CD4-positive, CD25-positive, alpha-beta regulatory T cell (primary cell): ENCODE measurements around the gene ARHGEF28. TPM values are rescaled to one million over a fixed set of nuclear protein-coding genes. Genes with fewer than 3 reads are reported as not detected.

Source experiments
- ATAC-seq, 2 donors: fragments of 150-1000 bp; cut with Tn5 transposase; one replicate each; pipeline ENCODE4 v1.10.0; 2021; ENCODE audit warnings: low read depth in 2 of 2, moderate number of reproducible peaks in 2 of 2, moderate library complexity in 1 of 2
- DNase-seq, 3 donors: peaks; one replicate each; pipeline versions ENCODE4 v3.0.0 to v3.0.0-alpha.2; 2012 to 2022; ENCODE audit warnings: mixed read lengths in 1 of 3
- H3K27ac ChIP-seq: one replicate; pipeline ENCODE4 v1.7.0; 2013; ENCODE audit warnings: mild to moderate bottlenecking, low read length; ENCODE audit not compliant: insufficient read depth, poor library complexity, severe bottlenecking
- H3K27me3 ChIP-seq: one replicate; pipeline ENCODE4 v1.7.0; 2013; ENCODE audit warnings: low read length; ENCODE audit not compliant: control insufficient read depth, insufficient read depth
- H3K36me3 ChIP-seq: one replicate; pipeline ENCODE4 v1.7.0; 2013; ENCODE audit warnings: mild to moderate bottlenecking, low read length, moderate library complexity; ENCODE audit not compliant: control insufficient read depth, insufficient read depth
- H3K4me1 ChIP-seq: 2 replicates; pipeline ENCODE4 v1.7.0; 2013; ENCODE audit warnings: mild to moderate bottlenecking, low read length; ENCODE audit not compliant: insufficient read depth, control insufficient read depth, poor library complexity, severe bottlenecking
- H3K4me3 ChIP-seq: one replicate; pipeline ENCODE4 v1.7.0; 2013; ENCODE audit warnings: low read depth, mild to moderate bottlenecking, low read length, moderate library complexity
- H3K9me3 ChIP-seq, 2 experiments: 1 replicate in 1 of 2; 2 replicates in 1 of 2; pipeline ENCODE4 v1.7.0; 2013; ENCODE audit warnings: low read length in 2 of 2, mild to moderate bottlenecking in 1 of 2, moderate library complexity in 1 of 2; ENCODE audit not compliant: control insufficient read depth in 2 of 2
- H3K27ac Mint-ChIP-seq, 3 donors: one replicate each; pipeline ENCODE4 v1.8.0; 2020 to 2022; ENCODE audit warnings: mild to moderate bottlenecking in 3 of 3, mixed read lengths in 3 of 3, moderate library complexity in 2 of 3
- H3K27me3 Mint-ChIP-seq: one replicate; pipeline ENCODE4 v1.8.0; 2022; ENCODE audit warnings: mild to moderate bottlenecking, mixed read lengths
- H3K36me3 Mint-ChIP-seq: one replicate; pipeline ENCODE4 v1.8.0; 2020; ENCODE audit warnings: mixed read lengths
- H3K4me1 Mint-ChIP-seq, 4 donors: one replicate each; pipeline ENCODE4 v1.8.0; 2020 to 2022; ENCODE audit warnings: mixed read lengths in 4 of 4, mild to moderate bottlenecking in 1 of 4
- H3K4me3 Mint-ChIP-seq, 4 donors: one replicate each; pipeline ENCODE4 v1.8.0; 2020 to 2022; ENCODE audit warnings: mild to moderate bottlenecking in 4 of 4, mixed read lengths in 4 of 4, moderate library complexity in 3 of 4
- H3K9me3 Mint-ChIP-seq, 7 donors: one replicate each; pipeline ENCODE4 v1.8.0; 2020 to 2022; ENCODE audit warnings: mixed read lengths in 7 of 7, mild to moderate bottlenecking in 3 of 7, moderate library complexity in 2 of 7
- polyA plus RNA-seq, 4 donors: library from polyadenylated mRNA; unstranded; fragments of 300-500 nt; fragmentation: Illumina TruSeq; gene quantifications; one replicate each; pipeline ENCODE4 v1.2.3, GENCODE V29; 2021
- total RNA-seq: library from RNA; stranded (reverse); gene quantifications from one replicate; pipeline ENCODE4 v1.2.3, GENCODE V29; 2022

ARHGEF28 gene
- total and polyA plus RNA-seq, 5 donors from 2014 or later, result not detected

- Mint-ChIP-seq H3K27ac (no peak overlapping the region), H3K4me1 (no peaks in the 10 kb centered on the region), H3K36me3 (no peaks in the 10 kb centered on the region), H3K9me3 (no peaks in the 10 kb centered on the region), H3K4me3 (no peak overlapping the region), H3K27me3 (peaks cover 4% of the 10 kb centered on the region)
- no peak for DNase-seq
- Histone ChIP-seq H3K27me3 (peaks cover 3% of the 10 kb centered on the region), H3K9me3 (no peaks in the 10 kb centered on the region), H3K4me3 (no peak overlapping the region), H3K4me1 (no peaks in the 10 kb centered on the region), H3K27ac (no peak overlapping the region), H3K36me3 (no peaks in the 10 kb centered on the region)
- no peak for ATAC-seq
These were observed 100.1 kb downstream of the ARHGEF28 start for GRCh38 chr5:73726071-73726470.

DNA sequence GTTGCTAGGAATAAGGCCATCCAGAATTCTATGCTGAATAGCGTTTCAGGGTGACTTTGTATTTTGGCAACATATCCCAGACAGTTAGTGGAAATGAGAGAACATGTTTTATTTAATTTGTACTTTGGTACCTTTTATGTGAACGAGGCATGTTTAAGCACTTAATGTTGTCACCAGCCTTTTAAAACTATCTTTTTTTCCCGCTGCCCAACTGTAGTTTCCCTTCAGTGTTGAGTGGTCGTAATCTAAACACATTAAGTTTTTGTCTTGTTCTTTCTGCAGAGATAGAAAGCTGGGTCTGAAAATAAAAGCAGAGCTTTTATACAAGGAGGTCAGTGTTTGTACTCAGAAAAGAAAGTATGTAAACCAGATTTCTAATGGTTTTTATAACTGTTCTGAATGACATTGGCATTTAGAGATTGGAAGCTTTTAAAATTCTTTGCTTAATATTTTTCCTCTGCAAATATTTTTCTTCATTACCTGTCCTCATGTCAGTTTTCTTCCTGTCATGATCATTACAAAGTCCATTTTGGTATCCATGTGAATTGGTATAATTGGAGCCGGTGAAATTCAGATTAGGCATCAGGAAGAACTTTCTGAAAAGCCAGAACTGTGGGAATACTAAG lies 100.7 kb downstream of the ARHGEF28 start:
- no peak overlapping the region for H3K4me3 Mint-ChIP-seq
- DNase-seq (no peak), ATAC-seq (no peak)
- Histone ChIP-seq H3K4me1 (no peaks in the 10 kb centered on the region), H3K27me3 (peaks cover 3% of the 10 kb centered on the region), H3K4me3 (no peak overlapping the region), H3K36me3 (no peaks in the 10 kb centered on the region), H3K9me3 (no peaks in the 10 kb centered on the region), H3K27ac (no peak overlapping the region)
- H3K4me1 Mint-ChIP-seq, result no peaks in the 10 kb centered on the region
- H3K27me3 Mint-ChIP-seq, result peaks cover 4% of the 10 kb centered on the region
- no peaks in the 10 kb centered on the region for H3K36me3 Mint-ChIP-seq
- no peaks in the 10 kb centered on the region for H3K9me3 Mint-ChIP-seq
- H3K27ac Mint-ChIP-seq, result no peak overlapping the region

DNA sequence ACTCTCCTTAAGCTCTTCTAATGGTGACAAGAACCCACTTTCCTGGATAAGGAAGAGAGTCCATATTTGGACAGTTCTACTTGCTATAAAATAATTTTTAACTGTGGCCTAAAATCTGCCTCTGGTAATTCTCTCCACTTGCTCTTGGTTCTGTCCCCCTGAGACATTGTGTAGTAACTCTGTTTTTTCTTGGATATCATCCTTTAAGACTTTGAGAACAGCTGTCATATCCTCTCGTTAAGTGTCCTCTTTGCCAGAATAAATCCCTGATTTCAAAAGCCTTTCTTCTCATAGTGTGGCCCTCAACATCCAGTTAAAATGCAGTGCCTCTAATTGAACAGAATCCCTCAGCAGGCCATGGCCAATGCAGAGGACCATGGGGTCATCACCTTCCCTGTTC lies 101.5 kb downstream of the ARHGEF28 start:
- Histone ChIP-seq H3K27ac (no peak overlapping the region), H3K27me3 (peaks cover 3% of the 10 kb centered on the region), H3K4me1 (no peaks in the 10 kb centered on the region), H3K36me3 (no peaks in the 10 kb centered on the region), H3K4me3 (no peak overlapping the region), H3K9me3 (no peaks in the 10 kb centered on the region)
- H3K27ac Mint-ChIP-seq, result no peak overlapping the region
- no peaks in the 10 kb centered on the region for H3K4me1 Mint-ChIP-seq
- DNase-seq, result no peak
- ATAC-seq, result no peak
- H3K4me3 Mint-ChIP-seq, result no peak overlapping the region
- no peaks in the 10 kb centered on the region for H3K36me3 Mint-ChIP-seq
- peaks cover 11% of the 10 kb centered on the region for H3K27me3 Mint-ChIP-seq
- H3K9me3 Mint-ChIP-seq, result no peaks in the 10 kb centered on the region

DNA sequence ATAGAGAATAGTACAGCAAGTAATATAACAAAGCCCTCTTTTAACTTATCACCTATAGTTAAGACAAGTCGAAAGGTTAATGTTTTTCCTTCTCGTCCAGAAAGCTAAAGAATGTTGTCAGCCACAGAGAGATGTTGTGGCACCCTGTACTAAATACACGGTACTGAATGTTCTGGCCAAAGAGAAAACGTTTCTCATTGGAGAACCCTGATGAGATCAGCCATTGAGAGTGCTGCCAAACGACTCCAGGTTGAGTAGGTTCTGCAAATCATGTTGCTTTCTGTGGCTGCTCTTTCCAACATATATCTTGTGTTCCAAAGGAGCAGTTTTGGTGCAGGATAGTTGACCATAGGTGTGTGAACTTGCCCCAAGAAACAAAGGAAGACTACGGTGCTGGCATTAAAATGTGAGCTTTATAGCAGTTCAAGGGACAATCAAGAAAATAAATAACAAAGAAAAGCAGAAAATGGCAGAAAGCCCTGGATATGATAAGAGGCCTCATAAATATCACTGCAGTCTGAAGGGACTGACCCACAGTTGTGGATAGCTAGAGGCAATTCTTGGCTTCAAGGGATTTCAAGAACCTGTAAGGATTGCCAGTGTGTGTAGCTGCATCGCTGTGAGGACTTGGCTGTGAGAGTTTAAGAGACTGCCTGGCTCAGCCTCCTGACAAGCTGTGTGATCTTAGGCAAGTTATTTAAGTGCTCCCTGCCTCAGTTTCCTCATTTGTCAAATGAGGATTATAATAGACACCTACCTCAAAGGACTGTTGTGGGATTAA lies 102.7 kb downstream of the ARHGEF28 start:
- Histone ChIP-seq H3K4me1 (no peaks in the 10 kb centered on the region), H3K27me3 (peaks cover 3% of the 10 kb centered on the region), H3K27ac (no peak overlapping the region), H3K9me3 (no peaks in the 10 kb centered on the region), H3K4me3 (no peak overlapping the region), H3K36me3 (no peaks in the 10 kb centered on the region)
- H3K27ac Mint-ChIP-seq, result no peak overlapping the region
- no peaks in the 10 kb centered on the region for H3K4me1 Mint-ChIP-seq
- H3K4me3 Mint-ChIP-seq, result no peak overlapping the region
- H3K27me3 Mint-ChIP-seq, result peaks cover 17% of the 10 kb centered on the region
- DNase-seq (no peak), ATAC-seq (no peak)
- no peaks in the 10 kb centered on the region for H3K9me3 Mint-ChIP-seq
- H3K36me3 Mint-ChIP-seq, result no peaks in the 10 kb centered on the region

- H3K4me3 Mint-ChIP-seq, result no peak overlapping the region
- Histone ChIP-seq H3K4me1 (no peaks in the 10 kb centered on the region), H3K9me3 (no peaks in the 10 kb centered on the region), H3K36me3 (no peaks in the 10 kb centered on the region), H3K27me3 (peaks cover 3% of the 10 kb centered on the region), H3K27ac (no peak overlapping the region), H3K4me3 (no peak overlapping the region)
- no peak overlapping the region for H3K27ac Mint-ChIP-seq
- ATAC-seq, result no peak
- peaks cover 22% of the 10 kb centered on the region for H3K27me3 Mint-ChIP-seq
- H3K36me3 Mint-ChIP-seq, result no peaks in the 10 kb centered on the region
- DNase-seq, result no peak
- no peaks in the 10 kb centered on the region for H3K9me3 Mint-ChIP-seq
- no peaks in the 10 kb centered on the region for H3K4me1 Mint-ChIP-seq
These were observed 103.3 kb downstream of the ARHGEF28 start for GRCh38 chr5:73729329-73729728.

- Histone ChIP-seq H3K36me3 (no peaks in the 10 kb centered on the region), H3K4me3 (no peak overlapping the region), H3K27ac (no peak overlapping the region), H3K4me1 (no peaks in the 10 kb centered on the region), H3K27me3 (no peaks in the 10 kb centered on the region), H3K9me3 (no peaks in the 10 kb centered on the region)
- DNase-seq (no peak), ATAC-seq (no peak)
- H3K27me3 Mint-ChIP-seq, result peaks cover 19% of the 10 kb centered on the region
- no peak overlapping the region for H3K4me3 Mint-ChIP-seq
- H3K9me3 Mint-ChIP-seq, result peaks cover 0 to 3% (median 0%) of the 10 kb centered on the region in 7 donors
- H3K36me3 Mint-ChIP-seq, result no peaks in the 10 kb centered on the region
- H3K27ac Mint-ChIP-seq, result no peak overlapping the region
- no peaks in the 10 kb centered on the region for H3K4me1 Mint-ChIP-seq
These were observed 106.0 kb downstream of the ARHGEF28 start for GRCh38 chr5:73732045-73732444.

GRCh38 chr5:73733219-73733618 lies 107.2 kb downstream of the ARHGEF28 start:
- Histone ChIP-seq H3K4me3 (no peak overlapping the region), H3K27me3 (no peaks in the 10 kb centered on the region), H3K36me3 (no peaks in the 10 kb centered on the region), H3K4me1 (no peaks in the 10 kb centered on the region), H3K9me3 (no peaks in the 10 kb centered on the region), H3K27ac (no peak overlapping the region)
- Mint-ChIP-seq H3K27ac (no peak overlapping the region), H3K36me3 (no peaks in the 10 kb centered on the region), H3K4me3 (no peak overlapping the region), H3K9me3 (peaks cover 0 to 3% (median 0%) of the 10 kb centered on the region in 7 donors), H3K4me1 (no peaks in the 10 kb centered on the region), H3K27me3 (peaks cover 19% of the 10 kb centered on the region)
- DNase-seq (no peak), ATAC-seq (no peak)
